Activated T-helper 1 cell treated with anti-CD3 and anti-CD28 coated beads, Interleukin-12 subunit alpha, Interleukin-12 subunit beta, Interleukin-2, Interleukin-4 antibody, amounts not matched to agents 30 ng/mL and 10 ng/mL and 1 ng/mL, durations not matched to agents 14 hours and 24 hours and 36 hours (primary cell): ENCODE results near the gene TTN. TPM values are rescaled to one million over a fixed set of nuclear protein-coding genes. Genes with fewer than 3 reads are reported as not detected.

Source experiments
- DNase-seq: peaks from one replicate; pipeline ENCODE4 v3.0.0; 2021; ENCODE audit warnings: low spot score
- H3K27ac Mint-ChIP-seq: one replicate; pipeline ENCODE4 v1.8.0; 2021; ENCODE audit warnings: mild to moderate bottlenecking, mixed read lengths
- H3K27me3 Mint-ChIP-seq: one replicate; pipeline ENCODE4 v1.8.0; 2022; ENCODE audit warnings: mild to moderate bottlenecking, moderate library complexity, mixed read lengths; ENCODE audit not compliant: insufficient read depth
- H3K36me3 Mint-ChIP-seq: one replicate; pipeline ENCODE4 v1.8.0; 2021; ENCODE audit warnings: low read depth, mixed read lengths
- H3K4me1 Mint-ChIP-seq: one replicate; pipeline ENCODE4 v1.8.0; 2021; ENCODE audit warnings: low read depth, mixed read lengths
- H3K4me3 Mint-ChIP-seq: one replicate; pipeline ENCODE4 v1.8.0; 2021; ENCODE audit warnings: mild to moderate bottlenecking, moderate library complexity, mixed read lengths
- H3K9me3 Mint-ChIP-seq: one replicate; pipeline ENCODE4 v1.8.0; 2021; ENCODE audit warnings: mixed read lengths
- intact Hi-C: fragments of 100-400 bp; cut with micrococcal nuclease; formaldehyde crosslinking; loops from one replicate; pipeline ENCODE4 v1.15.1; 2024
- total RNA-seq: library from RNA; stranded (reverse); gene quantifications from 2 replicates; pipeline ENCODE4 v1.2.3, GENCODE V29; 2022

TTN gene
- total RNA-seq, 1 donor from 2014 or later: 1.7 TPM

DNA sequence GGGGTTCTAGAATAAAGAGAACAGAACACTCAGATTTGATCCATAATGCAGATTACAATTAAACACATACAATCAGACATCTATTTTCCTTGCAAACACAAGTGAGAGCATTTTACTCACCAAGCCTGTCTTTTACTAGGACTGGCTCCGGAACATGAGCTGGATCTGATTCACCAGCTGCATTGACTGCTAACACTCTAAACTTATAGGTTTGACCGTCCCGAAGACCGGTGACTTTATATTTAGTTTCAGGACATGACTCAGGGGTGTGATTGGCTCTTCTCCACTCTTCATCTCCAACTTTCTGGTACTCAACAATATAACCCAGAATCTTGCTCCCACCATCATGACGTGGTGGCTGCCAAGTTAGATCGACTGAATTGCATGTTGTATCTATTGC lies 214.6 kb downstream of the TTN start:
- no peak overlapping the region for H3K4me3 Mint-ChIP-seq
- peaks cover 10% of the 10 kb centered on the region for H3K36me3 Mint-ChIP-seq
- no peak for DNase-seq
- no peaks in the 10 kb centered on the region for H3K9me3 Mint-ChIP-seq
- intact Hi-C loops: no loop called here
- H3K4me1 Mint-ChIP-seq: no peaks in the 10 kb centered on the region
- H3K27me3 Mint-ChIP-seq: no peaks in the 10 kb centered on the region
- H3K27ac Mint-ChIP-seq: no peak overlapping the region

GRCh38 chr2:178589335-178589734 lies 217.9 kb downstream of the TTN start:
- Mint-ChIP-seq H3K9me3 (no peaks in the 10 kb centered on the region), H3K27ac (no peak overlapping the region), H3K4me3 (no peak overlapping the region), H3K27me3 (no peaks in the 10 kb centered on the region), H3K4me1 (no peaks in the 10 kb centered on the region), H3K36me3 (peaks cover 7% of the 10 kb centered on the region)
- DNase-seq: no peak
- intact Hi-C loops: no loop called here

- DNase-seq: no peak
- Mint-ChIP-seq H3K9me3 (no peaks in the 10 kb centered on the region), H3K36me3 (peaks cover 4% of the 10 kb centered on the region), H3K27ac (no peak overlapping the region), H3K27me3 (no peaks in the 10 kb centered on the region), H3K4me1 (no peaks in the 10 kb centered on the region), H3K4me3 (no peak overlapping the region)
- intact Hi-C loops: no loop called here
Measured at GRCh38 chr2:178584666-178585065, 222.6 kb downstream of the TTN start.

- no peak for DNase-seq
- Mint-ChIP-seq H3K4me3 (no peak overlapping the region), H3K27ac (no peak overlapping the region), H3K27me3 (no peaks in the 10 kb centered on the region), H3K9me3 (no peaks in the 10 kb centered on the region), H3K36me3 (peaks cover 37% of the 10 kb centered on the region), H3K4me1 (no peaks in the 10 kb centered on the region)
- intact Hi-C loops: no loop called here
Measured at GRCh38 chr2:178579006-178579405, 228.2 kb downstream of the TTN start.

GRCh38 chr2:178574789-178575188 lies 232.4 kb downstream of the TTN start:
- Mint-ChIP-seq H3K4me1 (no peaks in the 10 kb centered on the region), H3K36me3 (peaks cover 61% of the 10 kb centered on the region), H3K4me3 (no peak overlapping the region), H3K9me3 (peaks cover 12% of the 10 kb centered on the region), H3K27me3 (no peaks in the 10 kb centered on the region), H3K27ac (no peak overlapping the region)
- no peak for DNase-seq
- intact Hi-C loops: no loop called here

GRCh38 chr2:178568227-178568626 lies 239.0 kb downstream of the TTN start:
- H3K4me3 Mint-ChIP-seq: no peak overlapping the region
- H3K36me3 Mint-ChIP-seq: peaks cover 56% of the 10 kb centered on the region
- H3K27me3 Mint-ChIP-seq: no peaks in the 10 kb centered on the region
- no peak for DNase-seq
- peaks cover 28% of the 10 kb centered on the region for H3K9me3 Mint-ChIP-seq
- intact Hi-C loops: no loop called here
- no peaks in the 10 kb centered on the region for H3K4me1 Mint-ChIP-seq
- H3K27ac Mint-ChIP-seq: no peak overlapping the region

GRCh38 chr2:178553047-178553446 lies 254.2 kb downstream of the TTN start:
- H3K4me3 Mint-ChIP-seq: no peak overlapping the region
- DNase-seq: no peak
- no peak overlapping the region for H3K27ac Mint-ChIP-seq
- H3K27me3 Mint-ChIP-seq: no peaks in the 10 kb centered on the region
- H3K36me3 Mint-ChIP-seq: peaks cover 27% of the 10 kb centered on the region
- no peaks in the 10 kb centered on the region for H3K9me3 Mint-ChIP-seq
- H3K4me1 Mint-ChIP-seq: peaks cover 13% of the 10 kb centered on the region
- intact Hi-C loops: no loop called here

- H3K36me3 Mint-ChIP-seq: peaks cover 33% of the 10 kb centered on the region
- no peaks in the 10 kb centered on the region for H3K27me3 Mint-ChIP-seq
- no peaks in the 10 kb centered on the region for H3K9me3 Mint-ChIP-seq
- H3K4me3 Mint-ChIP-seq: no peak overlapping the region
- H3K4me1 Mint-ChIP-seq: peaks cover 13% of the 10 kb centered on the region
- intact Hi-C loops: no loop called here
- no peak overlapping the region for H3K27ac Mint-ChIP-seq
- DNase-seq: no peak
Measured at GRCh38 chr2:178550352-178550751, 256.9 kb downstream of the TTN start.

- intact Hi-C loops: no loop called here
- Mint-ChIP-seq H3K4me3 (no peak overlapping the region), H3K27ac (no peak overlapping the region), H3K4me1 (peaks cover 8% of the 10 kb centered on the region), H3K36me3 (peaks cover 45% of the 10 kb centered on the region), H3K27me3 (no peaks in the 10 kb centered on the region), H3K9me3 (no peaks in the 10 kb centered on the region)
- DNase-seq: no peak
Measured at GRCh38 chr2:178542569-178542968, 264.7 kb downstream of the TTN start.

DNA sequence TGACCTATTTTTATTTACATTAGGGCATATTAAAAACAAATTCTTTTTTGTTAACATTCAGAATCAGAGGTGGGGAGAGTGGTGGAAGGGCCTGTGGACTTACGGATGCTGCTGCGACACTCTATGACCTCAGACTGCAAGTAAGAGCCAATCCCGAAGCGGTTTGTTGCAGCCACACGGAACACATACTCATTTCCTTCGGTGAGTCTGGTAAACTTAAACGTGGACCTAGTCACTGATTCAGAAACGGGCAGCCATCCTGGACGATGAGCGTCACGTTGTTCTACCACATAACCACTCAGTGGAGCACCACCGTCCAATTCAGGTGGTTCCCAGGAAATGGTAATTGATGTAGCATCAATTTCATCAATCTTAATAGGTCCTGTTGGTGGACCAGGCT lies 265.1 kb downstream of the TTN start:
- Mint-ChIP-seq H3K4me1 (peaks cover 8% of the 10 kb centered on the region), H3K27me3 (no peaks in the 10 kb centered on the region), H3K4me3 (no peak overlapping the region), H3K27ac (no peak overlapping the region), H3K9me3 (no peaks in the 10 kb centered on the region), H3K36me3 (peaks cover 44% of the 10 kb centered on the region)
- intact Hi-C loops: no loop called here
- DNase-seq: no peak

GRCh38 chr2:178536037-178536436 lies 271.2 kb downstream of the TTN start:
- Mint-ChIP-seq H3K4me1 (peaks cover 18% of the 10 kb centered on the region), H3K27ac (no peak overlapping the region), H3K36me3 (peaks cover 61% of the 10 kb centered on the region), H3K9me3 (peaks cover 3% of the 10 kb centered on the region), H3K27me3 (no peaks in the 10 kb centered on the region), H3K4me3 (no peak overlapping the region)
- no peak for DNase-seq
- intact Hi-C loops: no loop called here

- intact Hi-C loops: loop anchor here (2.0 to 5.0 kb wide), 3 partner anchors 52 to 501 kb away; partner anchors contain the start of gene FKBP7
- Mint-ChIP-seq H3K9me3 (peaks cover 3% of the 10 kb centered on the region), H3K27me3 (no peaks in the 10 kb centered on the region), H3K36me3 (peaks cover 42% of the 10 kb centered on the region), H3K4me1 (peaks cover 38% of the 10 kb centered on the region), H3K27ac (peak overlapping the region; percentile 60), H3K4me3 (peak overlapping the region; percentile 1)
- no peak for DNase-seq
Measured at GRCh38 chr2:178531168-178531567, 276.1 kb downstream of the TTN start.

GRCh38 chr2:178530625-178531142 lies 276.5 kb downstream of the TTN start:
- Mint-ChIP-seq H3K4me1 (peaks cover 43% of the 10 kb centered on the region), H3K27ac (peak overlapping the region; percentile 60)

DNA sequence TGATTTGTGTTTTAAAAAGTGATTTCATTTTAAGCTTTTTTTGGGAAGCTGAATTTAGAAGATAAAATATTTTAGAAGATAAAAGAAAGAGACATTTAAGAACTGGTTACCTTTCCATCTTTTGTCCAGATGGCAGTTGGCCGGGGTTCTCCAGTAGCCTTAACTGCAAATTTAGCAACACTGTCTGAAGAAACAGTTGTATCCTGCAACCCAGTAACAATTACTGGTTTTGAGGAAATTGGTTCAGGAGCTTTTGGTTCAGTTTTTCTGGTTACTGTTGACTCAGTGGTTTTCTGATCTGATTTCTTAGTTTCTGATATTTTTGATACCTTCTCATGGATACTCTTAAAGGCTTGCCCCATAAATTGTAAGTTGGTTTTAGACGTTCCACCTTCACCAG lies 277.1 kb downstream of the TTN start:
- Mint-ChIP-seq H3K27me3 (no peaks in the 10 kb centered on the region), H3K27ac (peak overlapping the region; percentile 60), H3K4me1 (peaks cover 46% of the 10 kb centered on the region), H3K9me3 (peaks cover 3% of the 10 kb centered on the region), H3K36me3 (peaks cover 39% of the 10 kb centered on the region), H3K4me3 (no peak overlapping the region)
- intact Hi-C loops: loop anchor here (1.0 to 5.0 kb wide), 6 partner anchors 8 to 502 kb away; partner anchors contain the start of gene FKBP7
- no peak for DNase-seq

More at GRCh38 chr2:178530625-178531142, 276.5 kb downstream of the TTN start:
- Mint-ChIP-seq H3K4me3 (peak overlapping the region; percentile 1), H3K36me3 (peaks cover 41% of the 10 kb centered on the region), H3K27me3 (no peaks in the 10 kb centered on the region), H3K9me3 (peaks cover 3% of the 10 kb centered on the region)
- intact Hi-C loops: loop anchor here (1.0 to 5.0 kb wide), 6 partner anchors 8 to 502 kb away; partner anchors contain the start of gene FKBP7
- peak; percentile 44 for DNase-seq
